Activated CD4-positive, alpha-beta T cell treated with anti-CD3 and anti-CD28 coated beads for 36 hours (primary cell): ENCODE data around the gene RBM17. TPM values are rescaled to one million over a fixed set of nuclear protein-coding genes. Genes with fewer than 3 reads are reported as not detected.

ENCODE experiments used
- ATAC-seq: fragments of 200-7000 bp; cut with Tn5 transposase; one replicate; pipeline ENCODE4 v1.10.0; 2021; ENCODE audit warnings: mild to moderate bottlenecking, moderate library complexity
- CTCF ChIA-PET: fragments of 350-600 bp; sonication (Branson Sonifier 250); formaldehyde crosslinking; loops from one replicate; lab custom pipeline; 2021; ENCODE audit warnings: antibody characterized with exemption; lab: Charles Lee
- POLR2A ChIA-PET: fragments of 350-600 bp; sonication (Branson Sonifier 250); formaldehyde crosslinking; loops from one replicate; lab custom pipeline; 2021; ENCODE audit warnings: antibody characterized with exemption, inconsistent platforms; lab: Charles Lee
- DNase-seq: peaks from one replicate; pipeline ENCODE4 v3.0.0-alpha.2; 2020
- H3K27ac Mint-ChIP-seq: one replicate; pipeline ENCODE4 v1.8.0; 2021; ENCODE audit warnings: mixed read lengths
- H3K27me3 Mint-ChIP-seq: one replicate; pipeline ENCODE4 v1.8.0; 2021; ENCODE audit warnings: mixed read lengths
- H3K36me3 Mint-ChIP-seq: one replicate; pipeline ENCODE4 v1.8.0; 2021; ENCODE audit warnings: low read depth, mixed read lengths
- H3K4me1 Mint-ChIP-seq: one replicate; pipeline ENCODE4 v1.8.0; 2021; ENCODE audit warnings: mixed read lengths
- H3K4me3 Mint-ChIP-seq: one replicate; pipeline ENCODE4 v1.8.0; 2021; ENCODE audit warnings: mild to moderate bottlenecking, moderate library complexity, mixed read lengths
- H3K9me3 Mint-ChIP-seq: one replicate; pipeline ENCODE4 v1.8.0; 2021; ENCODE audit warnings: low read depth, mixed read lengths
- intact Hi-C, 2 experiments: fragments of 100-400 bp; cut with DNase I in 1 of 2; cut with micrococcal nuclease in 1 of 2; formaldehyde crosslinking; loops; one replicate each; pipeline versions ENCODE4 v1.14.2 to v1.15.1; 2022 to 2024; cut with DNase I, micrococcal nuclease
- total RNA-seq, 2 experiments: library from RNA; stranded (reverse); gene quantifications; one replicate each; pipeline ENCODE4 v1.2.3, GENCODE V29; 2021

RBM17 gene
- total RNA-seq, 2 experiments from 2014 or later, result 206 to 246 TPM

DNA sequence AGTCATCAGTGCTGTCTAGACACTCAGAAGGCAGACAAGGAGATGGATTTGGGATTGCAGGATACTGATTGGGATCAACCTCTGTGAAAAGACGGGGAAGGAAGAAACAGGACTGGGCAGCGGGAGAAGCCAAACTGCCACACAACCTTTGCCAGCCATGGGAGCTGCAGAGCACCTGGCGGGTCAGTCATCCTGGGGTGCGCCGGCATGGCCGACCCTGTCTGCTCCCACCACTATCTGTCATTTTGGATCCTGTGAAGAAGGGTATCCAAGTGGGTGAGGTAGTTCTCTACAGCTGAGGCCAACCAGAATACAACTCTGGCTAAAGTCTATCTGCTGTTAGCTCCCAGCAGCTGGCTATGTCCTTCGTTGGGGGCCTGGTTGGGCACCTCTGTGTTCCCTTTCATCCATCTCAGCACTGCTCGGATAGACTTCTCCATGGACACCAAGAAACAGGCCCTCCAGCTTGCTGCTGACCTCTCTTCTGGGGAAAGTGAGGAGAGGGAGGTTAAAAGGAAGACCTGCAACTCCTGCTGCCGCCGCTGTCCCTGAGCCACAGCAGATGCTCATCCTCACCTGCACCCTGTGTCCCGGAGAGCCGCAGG lies 11.7 kb upstream of the RBM17 start:
- no peak overlapping the region for H3K4me3 Mint-ChIP-seq
- no peak for ATAC-seq
- peaks cover 5% of the 10 kb centered on the region for H3K9me3 Mint-ChIP-seq
- DNase-seq, result no peak
- ChIA-PET POLR2A (no interaction called here), CTCF (interaction anchor here (3.1 kb wide), 1 partner anchor 9 kb away, joined by 16 read pairs; no protein-coding TSS in a partner anchor)
- H3K36me3 Mint-ChIP-seq, result peaks cover 6% of the 10 kb centered on the region
- H3K27ac Mint-ChIP-seq, result no peak overlapping the region
- intact Hi-C loops, result no loop called here
- H3K4me1 Mint-ChIP-seq, result peaks cover 46% of the 10 kb centered on the region
- H3K27me3 Mint-ChIP-seq, result peaks cover 8% of the 10 kb centered on the region

DNA sequence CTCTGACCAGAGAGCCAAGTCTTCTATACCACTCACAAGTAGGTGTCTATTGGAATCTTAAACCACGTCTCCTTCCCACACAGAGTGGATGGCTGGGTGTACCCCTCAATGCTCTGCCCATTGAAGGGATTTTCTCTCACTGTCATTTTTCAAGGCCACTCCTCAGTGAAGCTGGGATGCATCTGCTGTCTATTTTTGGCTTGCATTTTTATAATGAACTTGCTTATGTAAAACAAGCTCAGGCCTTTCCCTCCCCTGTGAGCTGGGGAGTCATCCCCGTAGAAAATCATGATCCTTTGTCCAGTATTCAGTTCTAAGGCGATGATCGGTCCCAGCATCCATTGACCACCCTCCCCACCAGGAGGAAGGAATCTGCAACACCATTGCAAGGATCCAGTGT lies 9.8 kb upstream of the RBM17 start:
- Mint-ChIP-seq H3K27ac (no peak overlapping the region), H3K9me3 (peaks cover 7% of the 10 kb centered on the region), H3K4me1 (peaks cover 46% of the 10 kb centered on the region), H3K36me3 (peaks cover 10% of the 10 kb centered on the region), H3K4me3 (no peak overlapping the region), H3K27me3 (peaks cover 8% of the 10 kb centered on the region)
- ATAC-seq (no peak), DNase-seq (no peak)
- intact Hi-C loops, result no loop called here
- POLR2A ChIA-PET, result no interaction called here
- CTCF ChIA-PET, result interaction anchor here (0.7 to 1.0 kb wide), 2 partner anchors 72 to 320 kb away, joined by 3 read pairs; no protein-coding TSS in a partner anchor

- intact Hi-C loops, result loop anchor here in 1 of 2 experiments (10.0 kb wide), 1 partner anchor 266 kb away; the partner anchor contains the start of gene GDI2
- Mint-ChIP-seq H3K9me3 (peaks cover 7% of the 10 kb centered on the region), H3K27ac (no peak overlapping the region)
Measured at GRCh38 chr10:6080417-6080973, 8.3 kb upstream of the RBM17 start.

GRCh38 chr10:6082496-6083395 lies 6.1 kb upstream of the RBM17 start:
- Mint-ChIP-seq H3K4me1 (peaks cover 58% of the 10 kb centered on the region), H3K36me3 (peaks cover 10% of the 10 kb centered on the region), H3K4me3 (peak overlapping the region; percentile 71), H3K27ac (peak overlapping the region; percentile 95), H3K9me3 (peaks cover 7% of the 10 kb centered on the region), H3K27me3 (no peaks in the 10 kb centered on the region)
- POLR2A ChIA-PET, result interaction anchor here (0.6 to 2.5 kb wide), 12 partner anchors 8 to 265 kb away, joined by 3 to 70 read pairs (median 10); partner anchors contain the start of gene IL2RA
- ATAC-seq, result peak; percentile 25
- peak; percentile 45 for DNase-seq
- intact Hi-C loops, result loop anchor here (1.0 to 10.0 kb wide), 8 partner anchors 10 to 268 kb away; partner anchors contain the start of genes IL15RA (in 2 of the 2), GDI2 (in 1 of the 2) and IL2RA (in 1 of the 2)
- CTCF ChIA-PET, result interaction anchor here (0.7 to 2.9 kb wide), 11 partner anchors 10 to 324 kb away, joined by 3 to 60 read pairs (median 8); partner anchors contain the start of gene IL2RA

More at GRCh38 chr10:6080417-6080973, 8.3 kb upstream of the RBM17 start:
- Mint-ChIP-seq H3K27me3 (peaks cover 8% of the 10 kb centered on the region), H3K4me3 (no peak overlapping the region), H3K36me3 (peaks cover 10% of the 10 kb centered on the region), H3K4me1 (peaks cover 43% of the 10 kb centered on the region)
- no peak for DNase-seq
- CTCF ChIA-PET, result interaction anchor here (0.7 to 1.4 kb wide), 2 partner anchors 11 to 27 kb away, joined by 3 to 5 read pairs; no protein-coding TSS in a partner anchor
- POLR2A ChIA-PET, result interaction anchor here (0.6 to 0.8 kb wide), 2 partner anchors 17 to 22 kb away, joined by 4 read pairs; no protein-coding TSS in a partner anchor
- no peak for ATAC-seq

- ChIA-PET POLR2A (interaction anchor here (0.6 to 2.5 kb wide), 19 partner anchors 9 to 391 kb away, joined by 3 to 70 read pairs (median 6); partner anchors contain the start of genes GDI2 and IL2RA), CTCF (interaction anchor here (0.6 to 2.9 kb wide), 16 partner anchors 9 to 602 kb away, joined by 3 to 60 read pairs (median 5); partner anchors contain the start of genes IL2RA and PFKFB3)
- Mint-ChIP-seq H3K36me3 (peaks cover 10% of the 10 kb centered on the region), H3K4me1 (peaks cover 67% of the 10 kb centered on the region), H3K27ac (peak overlapping the region; percentile 95), H3K4me3 (peak overlapping the region; percentile 71), H3K27me3 (no peaks in the 10 kb centered on the region), H3K9me3 (peaks cover 7% of the 10 kb centered on the region)
- intact Hi-C loops, result loop anchor here (1.0 to 10.0 kb wide), 8 partner anchors 11 to 269 kb away; partner anchors contain the start of genes IL15RA (in 2 of the 2), GDI2 (in 1 of the 2) and IL2RA (in 1 of the 2)
- peak; percentile 85 for DNase-seq
- peak; percentile 79 for ATAC-seq
Measured at GRCh38 chr10:6083523-6084475, 5.0 kb upstream of the RBM17 start.

DNA sequence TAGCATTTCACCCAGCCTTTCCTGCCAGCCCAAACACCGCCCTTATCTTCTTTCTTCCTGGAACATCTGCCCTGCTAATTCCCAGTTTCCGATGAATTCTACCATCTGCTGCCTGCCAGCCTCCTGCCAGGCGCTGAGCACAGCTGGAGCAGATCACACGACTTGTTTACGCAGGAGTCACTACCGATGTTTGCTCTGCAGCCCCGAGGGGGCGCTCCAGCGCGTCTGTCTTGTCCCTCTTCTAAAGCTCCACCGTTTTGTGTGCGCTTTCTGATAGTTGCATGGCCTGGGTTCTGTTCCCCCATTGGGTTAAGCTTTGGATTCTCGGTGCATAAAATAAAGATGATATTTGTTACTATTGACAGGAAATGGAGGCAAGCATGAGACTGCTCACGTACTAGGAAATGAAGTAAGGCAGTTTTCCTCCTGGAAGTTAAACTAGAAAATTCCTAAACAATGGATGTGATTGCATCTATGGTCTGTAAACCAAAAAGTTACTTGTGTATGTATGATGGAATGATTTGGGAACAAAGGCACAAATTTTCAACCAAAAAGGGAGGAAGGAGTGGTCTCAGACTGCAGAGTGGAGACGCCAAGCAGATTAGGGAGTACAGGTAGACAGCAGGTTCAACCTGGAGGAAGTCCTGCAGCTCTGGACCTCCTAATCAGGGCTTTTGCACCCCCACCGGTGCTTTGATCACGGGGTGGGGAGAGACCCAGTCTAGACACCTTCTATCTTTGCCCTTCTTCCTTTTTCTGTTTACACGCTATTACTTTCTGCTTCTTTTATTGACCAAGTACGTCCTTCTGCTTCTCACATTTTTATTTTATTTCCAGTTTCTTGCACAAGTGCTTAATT lies 2.2 kb upstream of the RBM17 start:
- Mint-ChIP-seq H3K4me3 (peak overlapping the region; percentile 57), H3K27ac (peak overlapping the region; percentile 87), H3K27me3 (no peaks in the 10 kb centered on the region), H3K4me1 (peaks cover 79% of the 10 kb centered on the region), H3K9me3 (peaks cover 7% of the 10 kb centered on the region), H3K36me3 (peaks cover 22% of the 10 kb centered on the region)
- peak; percentile 43 for ATAC-seq
- CTCF ChIA-PET, result interaction anchor here (0.5 to 3.4 kb wide), 44 partner anchors 9 to 495 kb away, joined by 3 to 113 read pairs (median 4); partner anchors contain the start of genes ANKRD16, FBH1, GDI2 and IL2RA
- POLR2A ChIA-PET, result interaction anchor here (0.6 to 1.7 kb wide), 13 partner anchors 12 to 261 kb away, joined by 3 to 9 read pairs (median 3); partner anchors contain the start of genes ANKRD16, FBH1, IL2RA and PFKFB3
- intact Hi-C loops, result loop anchor here in 1 of 2 experiments (5.0 to 10.0 kb wide), 2 partner anchors 116 to 272 kb away; partner anchors contain the start of genes GDI2 and PFKFB3
- DNase-seq, result peak; percentile 94

- Mint-ChIP-seq H3K4me3 (peak overlapping the region; percentile 90), H3K36me3 (peaks cover 30% of the 10 kb centered on the region), H3K27ac (peak overlapping the region; percentile 78), H3K9me3 (no peaks in the 10 kb centered on the region), H3K4me1 (peaks cover 75% of the 10 kb centered on the region), H3K27me3 (no peaks in the 10 kb centered on the region)
- intact Hi-C loops, result loop anchor here (1.0 to 10.0 kb wide), 6 partner anchors 56 to 405 kb away; partner anchors contain the start of genes FBH1 (in 1 of the 2), GDI2 (in 1 of the 2), PFKFB3 (in 1 of the 2) and TASOR2 (in 1 of the 2)
- CTCF ChIA-PET, result interaction anchor here (0.6 to 2.1 kb wide), 11 partner anchors 16 to 317 kb away, joined by 3 to 11 read pairs (median 4); partner anchors contain the start of genes IL2RA and PFKFB3
- DNase-seq (peak; percentile 43), ATAC-seq (peak; percentile 2)
- POLR2A ChIA-PET, result interaction anchor here (1.4 kb wide), 1 partner anchor 39 kb away, joined by 5 read pairs; no protein-coding TSS in a partner anchor
Measured at GRCh38 chr10:6089334-6090219, 743 bp downstream of the RBM17 start.

DNA sequence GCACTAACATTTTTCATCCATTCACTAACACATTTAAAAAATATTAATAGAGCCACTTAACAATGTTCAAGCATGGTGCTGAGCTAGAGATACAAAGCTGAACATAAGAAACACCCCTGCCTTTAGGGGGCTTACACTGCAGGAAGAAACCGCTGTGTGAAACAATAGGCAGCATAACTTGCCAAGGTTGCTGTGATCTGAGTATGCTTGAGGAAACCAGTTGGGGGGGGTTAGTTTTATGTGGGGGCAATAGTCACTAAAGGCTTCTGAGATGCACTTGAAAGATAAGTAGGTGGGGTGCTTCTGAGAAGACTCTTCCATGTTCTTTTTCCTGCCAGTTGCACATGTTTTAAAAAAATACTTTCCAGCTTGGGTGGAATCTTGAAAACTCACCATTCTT lies 2.8 kb downstream of the RBM17 start:
- H3K27ac Mint-ChIP-seq, result peak overlapping the region; percentile 34
- intact Hi-C loops, result no loop called here
- no peaks in the 10 kb centered on the region for H3K9me3 Mint-ChIP-seq
- ATAC-seq (no peak), DNase-seq (no peak)
- CTCF ChIA-PET, result interaction anchor here (0.7 to 1.5 kb wide), 2 partner anchors 15 to 72 kb away, joined by 3 to 4 read pairs; no protein-coding TSS in a partner anchor
- H3K4me3 Mint-ChIP-seq, result peak overlapping the region; percentile 90
- POLR2A ChIA-PET, result interaction anchor here (0.9 kb wide), 1 partner anchor 29 kb away, joined by 3 read pairs; the partner anchor contains the start of gene IL2RA
- H3K4me1 Mint-ChIP-seq, result peaks cover 78% of the 10 kb centered on the region
- H3K36me3 Mint-ChIP-seq, result peaks cover 37% of the 10 kb centered on the region
- H3K27me3 Mint-ChIP-seq, result no peaks in the 10 kb centered on the region
